ENCODE data around the gene PEAR1.

GRCh38 chr1:156927215-156928042, 33.9 kb downstream of the PEAR1 start:
- TF ChIP-seq CTCF (conservative IDR thresholded peaks at IDR 0.05 in 1 of 2, IDR thresholded peaks at IDR 0.05 in 1 of 2; ENCODE audit: extremely low read depth in 1 of 2, insufficient read depth in 1 of 2, low read depth in 1 of 2, low read length in 2 of 2) (peak; percentile 69 to 89), EZH2 (IDR thresholded peaks at IDR 0.05; ENCODE audit: borderline replicate concordance, low read length) (no peak)

Data from mammary epithelial cell (primary cell).